D721Med (cell line): ENCODE results near the gene NFU1.

Source experiments
- DNase-seq: peaks from one replicate; pipeline ENCODE4 v3.0.0; 2011; ENCODE audit warnings: low spot score; ENCODE audit not compliant: insufficient read length
- FAIRE-seq: peaks from 2 replicates; lab custom pipeline; 2011; peaks lifted over from hg19 to GRCh38; lab: Jason Lieb, UNC
- TF ChIP-seq, protein P1 (sequence below): IDR thresholded peaks from 2 replicates; pipeline ENCODE4 v1.5.1; 2012; ENCODE audit warnings: mild to moderate bottlenecking, control low read depth; ENCODE audit not compliant: insufficient read depth; ENCODE audit errors: missing control alignments

Gene NFU1

DNA sequence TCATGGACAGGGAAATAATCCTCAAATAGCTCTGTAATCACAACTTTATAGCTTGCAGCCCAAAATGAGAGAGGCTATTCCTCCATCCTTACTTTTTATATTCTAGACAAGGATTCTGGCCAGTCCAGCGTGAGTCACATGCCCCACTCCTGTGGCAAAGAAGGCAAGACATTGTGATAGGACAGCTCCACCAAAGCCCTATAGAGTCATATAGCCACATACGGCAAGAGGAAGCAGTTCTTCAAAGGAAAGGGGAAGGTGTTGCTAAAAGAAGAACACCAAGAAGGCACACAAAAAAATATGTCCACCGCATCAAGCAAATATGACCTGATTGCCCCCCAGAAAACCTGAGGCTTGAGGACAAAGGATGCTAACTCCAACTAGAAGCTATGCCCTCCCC lies 46.8 kb downstream of the NFU1 start:
- TF ChIP-seq, protein P1, sequence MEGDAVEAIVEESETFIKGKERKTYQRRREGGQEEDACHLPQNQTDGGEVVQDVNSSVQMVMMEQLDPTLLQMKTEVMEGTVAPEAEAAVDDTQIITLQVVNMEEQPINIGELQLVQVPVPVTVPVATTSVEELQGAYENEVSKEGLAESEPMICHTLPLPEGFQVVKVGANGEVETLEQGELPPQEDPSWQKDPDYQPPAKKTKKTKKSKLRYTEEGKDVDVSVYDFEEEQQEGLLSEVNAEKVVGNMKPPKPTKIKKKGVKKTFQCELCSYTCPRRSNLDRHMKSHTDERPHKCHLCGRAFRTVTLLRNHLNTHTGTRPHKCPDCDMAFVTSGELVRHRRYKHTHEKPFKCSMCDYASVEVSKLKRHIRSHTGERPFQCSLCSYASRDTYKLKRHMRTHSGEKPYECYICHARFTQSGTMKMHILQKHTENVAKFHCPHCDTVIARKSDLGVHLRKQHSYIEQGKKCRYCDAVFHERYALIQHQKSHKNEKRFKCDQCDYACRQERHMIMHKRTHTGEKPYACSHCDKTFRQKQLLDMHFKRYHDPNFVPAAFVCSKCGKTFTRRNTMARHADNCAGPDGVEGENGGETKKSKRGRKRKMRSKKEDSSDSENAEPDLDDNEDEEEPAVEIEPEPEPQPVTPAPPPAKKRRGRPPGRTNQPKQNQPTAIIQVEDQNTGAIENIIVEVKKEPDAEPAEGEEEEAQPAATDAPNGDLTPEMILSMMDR, result no peak
- DNase-seq (no peak), FAIRE-seq (no peak)

- TF ChIP-seq, protein P1, result no peak
- DNase-seq (no peak), FAIRE-seq (no peak)
These were observed 47.2 kb downstream of the NFU1 start for GRCh38 chr2:69390001-69390400.

DNA sequence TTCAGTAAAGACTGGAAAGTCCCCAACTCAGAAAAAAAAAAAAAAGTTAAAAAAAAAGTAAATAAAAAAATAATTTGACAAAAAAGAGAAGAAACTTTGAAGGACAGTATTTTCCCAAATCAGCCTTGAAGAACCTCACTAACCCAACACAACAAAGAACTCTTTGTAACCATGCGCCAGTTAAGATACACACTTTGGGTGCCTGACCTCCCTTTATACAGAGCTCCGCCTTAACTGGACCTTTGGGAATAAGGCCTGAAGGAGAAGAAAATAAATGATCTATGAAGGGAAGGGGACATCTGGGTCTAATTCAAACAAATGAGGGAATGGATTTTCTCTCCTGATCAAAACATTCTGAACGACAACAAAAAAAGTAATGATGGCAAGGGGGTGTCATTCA lies 48.0 kb downstream of the NFU1 start:
- TF ChIP-seq, protein P1, result no peak
- no peak for DNase-seq
- no peak for FAIRE-seq

- FAIRE-seq, result no peak
- no peak for DNase-seq
- TF ChIP-seq, protein P1, result no peak
These were observed 49.3 kb downstream of the NFU1 start for GRCh38 chr2:69387770-69388481.

GRCh38 chr2:69386789-69387734 lies 50.2 kb downstream of the NFU1 start, which contains the start of gene GFPT1:
Gene GFPT1, minus strand, starts transcription at chr2:69387227. Its CDS starts 156 bp downstream, at chr2:69387071.
- TF ChIP-seq, protein P1, result no peak
- DNase-seq, result peak; percentile 83
- no peak for FAIRE-seq

DNA sequence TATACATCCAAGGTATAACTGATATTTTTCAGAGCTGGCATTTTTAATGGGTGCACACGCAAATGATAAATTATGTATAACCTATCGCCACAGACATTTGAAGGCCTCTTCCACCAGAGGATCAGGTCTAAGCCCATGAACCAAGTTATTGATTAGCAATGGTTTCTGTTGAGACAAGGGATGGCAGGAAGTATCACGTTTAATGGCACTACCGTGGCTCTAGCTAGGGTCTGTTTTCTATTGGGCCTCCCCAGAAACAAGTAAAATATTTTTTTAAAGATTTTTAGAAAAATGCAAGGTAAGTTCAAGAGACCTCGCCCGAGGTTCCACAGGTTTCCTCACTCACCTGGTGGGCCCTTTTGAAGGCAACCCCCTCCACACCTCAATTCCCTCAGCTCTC lies 50.9 kb downstream of the NFU1 start:
- FAIRE-seq, result no peak

More for the DNA sequence above, 50.9 kb downstream of the NFU1 start:
- no peak for DNase-seq
- TF ChIP-seq, protein P1, result no peak
